SK-N-SH treated with all-trans-retinoic acid at 6 μM for 48 hours (cell line): ENCODE measurements around the gene NTSR2.

ENCODE experiments used
- ATAC-seq: fragments of 200-7000 bp; cut with Tn5 transposase; 3 replicates; pipeline ENCODE4 v1.9.1; 2020; ENCODE audit warnings: mild to moderate bottlenecking, moderate library complexity
- ARNTL ChIP-seq: fragments of 450-650 bp; formaldehyde crosslinking; IDR thresholded peaks from 2 replicates; pipeline ENCODE4 v1.5.0; 2020; ENCODE audit warnings: low read depth, mild to moderate bottlenecking, moderate library complexity, borderline replicate concordance
- BACH2 ChIP-seq: fragments of 250-450 bp; sonication (Bioruptor Pico); IDR thresholded peaks from 2 replicates; pipeline ENCODE4 v1.9.0; 2021; ENCODE audit warnings: mild to moderate bottlenecking, borderline replicate concordance
- CREB5 ChIP-seq: fragments of 250-450 bp; sonication (Bioruptor Pico); IDR thresholded peaks from 2 replicates; pipeline ENCODE4 v1.5.1; 2020; ENCODE audit warnings: low read depth, mild to moderate bottlenecking, moderate library complexity
- ESRRG ChIP-seq: fragments of 250-450 bp; sonication (Bioruptor Pico); IDR thresholded peaks from 2 replicates; pipeline ENCODE4 v1.6.1; 2021; ENCODE audit warnings: mild to moderate bottlenecking
- GLIS3 ChIP-seq: fragments of 250-450 bp; sonication (Bioruptor Pico); IDR thresholded peaks from 2 replicates; pipeline ENCODE4 v1.5.0; 2020; ENCODE audit warnings: mild to moderate bottlenecking, moderate library complexity
- OSR1 ChIP-seq: fragments of 250-450 bp; sonication (Bioruptor Pico); IDR thresholded peaks from 2 replicates; pipeline ENCODE4 v1.8.0; 2022; ENCODE audit warnings: moderate library complexity, mild to moderate bottlenecking, inconsistent platforms
- POU6F1 ChIP-seq: fragments of 250-450 bp; sonication (Bioruptor Pico); IDR thresholded peaks from 2 replicates; pipeline ENCODE4 v1.8.0; 2021; ENCODE audit warnings: low read depth, mild to moderate bottlenecking, moderate library complexity, borderline replicate concordance
- PPARA ChIP-seq: fragments of 250-450 bp; sonication (Bioruptor Pico); IDR thresholded peaks from 2 replicates; pipeline ENCODE4 v1.5.0; 2020; ENCODE audit warnings: mild to moderate bottlenecking, borderline replicate concordance
- RARB ChIP-seq: fragments of 250-450 bp; sonication (Bioruptor Pico); IDR thresholded peaks from 2 replicates; pipeline ENCODE4 v1.8.0; 2021; ENCODE audit warnings: mild to moderate bottlenecking, moderate library complexity
- TCF4 ChIP-seq: fragments of 250-450 bp; sonication (Bioruptor Pico); IDR thresholded peaks from 2 replicates; pipeline ENCODE4 v1.8.0; 2021; ENCODE audit warnings: mild to moderate bottlenecking, moderate library complexity, borderline replicate concordance
- ZC3H10 ChIP-seq: fragments of 250-450 bp; sonication (Bioruptor Pico); IDR thresholded peaks from 2 replicates; pipeline ENCODE4 v1.5.1; 2021; ENCODE audit warnings: mild to moderate bottlenecking, moderate library complexity
- ZFP3 ChIP-seq: fragments of 250-450 bp; sonication (Bioruptor Pico); IDR thresholded peaks from 2 replicates; pipeline ENCODE4 v1.5.0; 2020; ENCODE audit warnings: mild to moderate bottlenecking, moderate library complexity
- ZFP30 ChIP-seq: fragments of 450-650 bp; formaldehyde crosslinking; IDR thresholded peaks from 2 replicates; pipeline ENCODE4 v1.5.0; 2022; ENCODE audit warnings: mild to moderate bottlenecking, moderate library complexity
- ZNF565 ChIP-seq: fragments of 450-650 bp; formaldehyde crosslinking; conservative IDR thresholded peaks from 2 replicates; pipeline ENCODE4 v1.5.0; 2020; ENCODE audit warnings: low read depth, mild to moderate bottlenecking, moderate library complexity
- ZNF70 ChIP-seq: fragments of 450-650 bp; formaldehyde crosslinking; IDR thresholded peaks from 2 replicates; pipeline ENCODE4 v1.5.0; 2020; ENCODE audit warnings: mild to moderate bottlenecking, moderate library complexity
- ZNF8 ChIP-seq: fragments of 450-650 bp; formaldehyde crosslinking; IDR thresholded peaks from 2 replicates; pipeline ENCODE4 v1.5.0; 2020; ENCODE audit warnings: mild to moderate bottlenecking, moderate library complexity
- TF ChIP-seq, protein P1 (sequence below): fragments of 250-450 bp; sonication (Bioruptor Pico); IDR thresholded peaks from 2 replicates; pipeline ENCODE4 v1.5.0; 2020; ENCODE audit warnings: mild to moderate bottlenecking, moderate library complexity

Gene NTSR2

GRCh38 chr2:11680901-11681721 is 11.1 kb upstream of the NTSR2 start (continued):
- TF ChIP-seq, protein P1, sequence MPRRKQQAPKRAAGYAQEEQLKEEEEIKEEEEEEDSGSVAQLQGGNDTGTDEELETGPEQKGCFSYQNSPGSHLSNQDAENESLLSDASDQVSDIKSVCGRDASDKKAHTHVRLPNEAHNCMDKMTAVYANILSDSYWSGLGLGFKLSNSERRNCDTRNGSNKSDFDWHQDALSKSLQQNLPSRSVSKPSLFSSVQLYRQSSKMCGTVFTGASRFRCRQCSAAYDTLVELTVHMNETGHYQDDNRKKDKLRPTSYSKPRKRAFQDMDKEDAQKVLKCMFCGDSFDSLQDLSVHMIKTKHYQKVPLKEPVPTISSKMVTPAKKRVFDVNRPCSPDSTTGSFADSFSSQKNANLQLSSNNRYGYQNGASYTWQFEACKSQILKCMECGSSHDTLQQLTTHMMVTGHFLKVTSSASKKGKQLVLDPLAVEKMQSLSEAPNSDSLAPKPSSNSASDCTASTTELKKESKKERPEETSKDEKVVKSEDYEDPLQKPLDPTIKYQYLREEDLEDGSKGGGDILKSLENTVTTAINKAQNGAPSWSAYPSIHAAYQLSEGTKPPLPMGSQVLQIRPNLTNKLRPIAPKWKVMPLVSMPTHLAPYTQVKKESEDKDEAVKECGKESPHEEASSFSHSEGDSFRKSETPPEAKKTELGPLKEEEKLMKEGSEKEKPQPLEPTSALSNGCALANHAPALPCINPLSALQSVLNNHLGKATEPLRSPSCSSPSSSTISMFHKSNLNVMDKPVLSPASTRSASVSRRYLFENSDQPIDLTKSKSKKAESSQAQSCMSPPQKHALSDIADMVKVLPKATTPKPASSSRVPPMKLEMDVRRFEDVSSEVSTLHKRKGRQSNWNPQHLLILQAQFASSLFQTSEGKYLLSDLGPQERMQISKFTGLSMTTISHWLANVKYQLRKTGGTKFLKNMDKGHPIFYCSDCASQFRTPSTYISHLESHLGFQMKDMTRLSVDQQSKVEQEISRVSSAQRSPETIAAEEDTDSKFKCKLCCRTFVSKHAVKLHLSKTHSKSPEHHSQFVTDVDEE (CRISPR knock-in tag): no peak
- TF ChIP-seq ZNF8 (CRISPR knock-in tag) (no peak), ZFP3 (no peak)

DNA sequence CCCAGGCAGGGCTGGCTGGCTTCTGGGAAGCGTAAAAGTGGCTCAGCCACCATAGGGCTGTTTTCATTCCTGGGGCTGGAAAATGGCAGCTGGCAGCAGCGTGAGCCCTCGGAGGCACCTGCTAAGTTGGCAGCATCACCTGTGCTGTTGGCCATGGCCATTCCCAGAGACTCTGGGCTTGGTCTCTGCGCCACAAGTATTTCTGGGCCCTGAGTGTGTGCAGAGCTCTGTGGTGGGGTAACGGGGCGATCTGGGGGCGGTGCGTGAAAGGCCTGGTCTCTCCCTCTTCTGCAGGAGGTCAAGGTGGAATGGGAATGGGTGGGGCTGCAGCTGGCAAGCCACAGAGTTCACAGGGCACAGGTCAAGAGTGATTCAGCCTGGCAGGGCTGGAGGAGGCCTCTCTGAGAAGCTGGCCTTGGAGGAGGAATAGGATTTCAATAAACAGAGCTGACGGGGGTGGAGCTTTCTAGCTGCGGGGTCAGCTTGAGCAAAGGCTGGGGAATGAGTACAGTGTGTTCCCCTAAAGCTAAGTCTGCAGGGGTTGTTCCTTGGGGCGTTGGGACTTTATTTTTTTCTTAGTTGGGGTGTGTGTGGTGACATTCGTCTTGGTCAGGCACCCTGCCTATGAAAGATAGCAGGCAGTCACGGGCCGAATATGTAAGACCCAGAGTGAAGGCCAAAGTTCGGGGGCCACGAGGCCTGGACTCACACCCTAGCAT is 10.3 kb upstream of the NTSR2 start:
- ATAC-seq: no peak
- TF ChIP-seq ZFP30 (CRISPR knock-in tag) (no peak), CREB5 (no peak), ZNF565 (CRISPR knock-in tag) (no peak), PPARA (CRISPR knock-in tag) (no peak), ZFP3 (no peak)

GRCh38 chr2:11679486-11680181 is 9.6 kb upstream of the NTSR2 start:
- TF ChIP-seq ZFP3: no peak
- no peak for TF ChIP-seq ZFP30 (CRISPR knock-in tag)
- TF ChIP-seq, all 23 proteins: peak for 0
- ATAC-seq: no peak

DNA sequence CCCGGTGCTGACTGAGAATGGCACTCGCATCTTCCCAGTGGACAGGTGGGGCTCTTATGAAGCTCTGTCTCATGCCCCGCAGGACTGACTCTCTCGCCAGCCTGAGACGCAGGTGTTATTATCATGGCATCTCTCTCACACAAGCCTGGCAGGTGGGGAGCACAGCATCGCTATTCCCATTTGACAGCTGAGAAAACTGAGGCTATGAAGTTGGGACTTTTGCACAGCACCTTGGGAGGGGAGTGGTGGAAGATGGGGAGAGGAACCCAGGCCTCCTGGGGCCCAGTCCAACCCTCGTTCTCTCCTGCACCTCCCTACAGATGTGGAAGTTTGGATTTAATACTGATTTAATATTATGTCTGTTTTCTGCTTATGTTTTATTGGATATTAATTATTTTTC is 9.0 kb upstream of the NTSR2 start:
- no peak for ATAC-seq
- TF ChIP-seq ZFP3: no peak
- no peak for TF ChIP-seq POU6F1 (CRISPR knock-in tag)
- TF ChIP-seq GLIS3: no peak
- TF ChIP-seq ZNF70 (CRISPR knock-in tag): no peak
- no peak for TF ChIP-seq TCF4 (CRISPR knock-in tag)
- TF ChIP-seq RARB: no peak
- TF ChIP-seq ZC3H10 (CRISPR knock-in tag): no peak
- TF ChIP-seq ESRRG (CRISPR knock-in tag): no peak
- TF ChIP-seq OSR1 (CRISPR knock-in tag): no peak

- no peak for ATAC-seq
- TF ChIP-seq ESRRG (CRISPR knock-in tag): no peak
- TF ChIP-seq GLIS3: no peak
- no peak for TF ChIP-seq TCF4 (CRISPR knock-in tag)
- TF ChIP-seq ZFP30 (CRISPR knock-in tag): no peak
- TF ChIP-seq, protein P1 (CRISPR knock-in tag): no peak
- TF ChIP-seq BACH2 (CRISPR knock-in tag): no peak
- no peak for TF ChIP-seq RARB
- TF ChIP-seq ZNF565 (CRISPR knock-in tag): no peak
- no peak for TF ChIP-seq ZNF8 (CRISPR knock-in tag)
- no peak for TF ChIP-seq ZC3H10 (CRISPR knock-in tag)
- no peak for TF ChIP-seq CREB5
- no peak for TF ChIP-seq ARNTL (CRISPR knock-in tag)
- TF ChIP-seq POU6F1 (CRISPR knock-in tag): no peak
Measured at GRCh38 chr2:11678306-11678960, 8.4 kb upstream of the NTSR2 start.
